Kidney (tissue), 14 donors: ENCODE data around the gene ZFAND3. TPM values are rescaled to one million over a fixed set of nuclear protein-coding genes. Genes with fewer than 3 reads are reported as not detected.

Experiments
- DNase-seq, 5 donors: peaks; one replicate each; pipeline ENCODE4 v3.0.0-alpha.2; 2013 to 2020
- FAIRE-seq: peaks from 2 replicates; lab custom pipeline; 2012; peaks lifted over from hg19 to GRCh38; lab: Jason Lieb, UNC
- H3K27ac ChIP-seq, 2 donors: one replicate each; pipeline ENCODE4 v1.7.0; 2013; ENCODE audit warnings: low read depth in 2 of 2, low read length in 2 of 2, inconsistent platforms in 1 of 2
- H3K27me3 ChIP-seq: one replicate; pipeline ENCODE4 v1.7.1; 2013; ENCODE audit warnings: low read length, inconsistent platforms; ENCODE audit not compliant: control insufficient read depth, insufficient read depth
- H3K36me3 ChIP-seq, 3 donors: one replicate each; pipeline versions ENCODE4 v1.7.0 to v1.7.1; 2013; ENCODE audit warnings: low read length in 3 of 3, control low read depth in 1 of 3, inconsistent platforms in 1 of 3; ENCODE audit not compliant: insufficient read depth in 3 of 3, control insufficient read depth in 2 of 3
- H3K4me1 ChIP-seq, 3 donors: one replicate each; pipeline versions ENCODE4 v1.7.0 to v1.7.1; 2013; ENCODE audit warnings: low read length in 3 of 3, inconsistent platforms in 1 of 3, low read depth in 1 of 3; ENCODE audit not compliant: control insufficient read depth in 2 of 3, insufficient read depth in 2 of 3
- H3K4me3 ChIP-seq, 3 donors: one replicate each; pipeline versions ENCODE4 v1.7.0 to v1.8.1; 2013; ENCODE audit warnings: low read length in 3 of 3, control low read depth in 1 of 3, inconsistent platforms in 1 of 3
- H3K9ac ChIP-seq, 3 donors: one replicate each; pipeline versions ENCODE4 v1.7.0 to v1.7.1; 2013; ENCODE audit warnings: low read length in 3 of 3, control low read depth in 1 of 3, inconsistent platforms in 1 of 3
- H3K9me3 ChIP-seq, 3 donors: one replicate each; pipeline versions ENCODE4 v1.7.0 to v1.7.1; 2013; ENCODE audit warnings: low read length in 3 of 3, control low read depth in 1 of 3, inconsistent platforms in 1 of 3; ENCODE audit not compliant: control insufficient read depth in 2 of 3, insufficient read depth in 1 of 3
- intact Hi-C: fragments of 100-400 bp; cut with DNase I; formaldehyde crosslinking; loops from one replicate; pipeline ENCODE4 v1.11.1; 2022
- polyA plus RNA-seq: library from polyadenylated mRNA; stranded (reverse); fragments of 350-450 nt; fragmentation: Illumina TruSeq; extraction: RNeasy Lipid Tissue Mini Kit (QIAGEN cat#74804); gene quantifications from one replicate; pipeline ENCODE4 v1.2.3, GENCODE V29; 2014; ENCODE audit warnings: low read depth, low replicate concordance; ENCODE audit not compliant: insufficient read depth
- total RNA-seq: library from RNA; stranded (reverse); fragmentation: NEBNext Ultra II Directional; extraction: Animal tissue kit (Norgen Biotek cat#: 25700); gene quantifications from one replicate; pipeline ENCODE4 v1.2.1, GENCODE V29; 2021
- TF ChIP-seq, protein P1 (sequence below): IDR thresholded peaks from 3 replicates; pipeline ENCODE4 v1.5.1; 2012; ENCODE audit warnings: mild to moderate bottlenecking, moderate library complexity, borderline replicate concordance; ENCODE audit not compliant: insufficient read depth; ENCODE audit errors: extremely low read depth
- donor health status: control.
- donor health status: control.
- donor health status: control.
- donor health status: control.
- donor health status: control.
- donor health status: DM: yes; HTN: yes; CAD: no.
- donor health status: Normal renal cell carcinoma (clear cell type).

ZFAND3 gene
- total and polyA plus RNA-seq, 2 donors from 2014 or later: 44.6 to 104 TPM

DNA sequence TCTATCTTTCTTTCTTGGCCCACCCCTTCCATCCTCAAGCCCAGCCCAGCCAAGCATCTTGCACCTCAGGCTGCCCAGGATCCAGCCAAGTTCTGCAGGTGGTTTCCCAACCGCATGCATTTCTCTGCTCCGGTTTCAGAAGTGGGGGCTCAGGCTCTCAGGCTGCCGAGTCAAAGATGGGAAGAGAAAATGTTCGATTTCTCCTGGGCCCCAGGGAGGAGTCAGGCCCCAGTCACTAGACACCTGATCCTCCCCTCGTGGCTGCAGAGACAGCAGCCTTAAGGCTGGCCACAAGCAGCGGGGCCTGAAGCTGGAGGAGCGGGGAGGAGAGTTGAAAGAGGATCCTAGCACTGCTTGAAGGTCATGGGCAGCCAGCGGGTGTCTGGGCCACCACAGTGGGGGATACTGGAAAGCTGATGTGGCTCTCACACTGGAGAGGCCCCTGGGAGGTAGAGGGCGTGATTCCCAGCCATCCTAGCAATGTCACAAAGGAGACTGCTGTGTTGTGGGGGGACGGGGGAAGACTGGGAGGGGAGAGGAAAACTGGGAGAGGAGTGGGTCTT is 42.2 kb upstream of the ZFAND3 start:
- no peak overlapping the region for H3K4me3 ChIP-seq
- H3K27me3 ChIP-seq: no peaks in the 10 kb centered on the region
- no peak overlapping the region for H3K9ac ChIP-seq
- H3K36me3 ChIP-seq: no peaks in the 10 kb centered on the region
- H3K27ac ChIP-seq: no peak overlapping the region
- TF ChIP-seq, protein P1, sequence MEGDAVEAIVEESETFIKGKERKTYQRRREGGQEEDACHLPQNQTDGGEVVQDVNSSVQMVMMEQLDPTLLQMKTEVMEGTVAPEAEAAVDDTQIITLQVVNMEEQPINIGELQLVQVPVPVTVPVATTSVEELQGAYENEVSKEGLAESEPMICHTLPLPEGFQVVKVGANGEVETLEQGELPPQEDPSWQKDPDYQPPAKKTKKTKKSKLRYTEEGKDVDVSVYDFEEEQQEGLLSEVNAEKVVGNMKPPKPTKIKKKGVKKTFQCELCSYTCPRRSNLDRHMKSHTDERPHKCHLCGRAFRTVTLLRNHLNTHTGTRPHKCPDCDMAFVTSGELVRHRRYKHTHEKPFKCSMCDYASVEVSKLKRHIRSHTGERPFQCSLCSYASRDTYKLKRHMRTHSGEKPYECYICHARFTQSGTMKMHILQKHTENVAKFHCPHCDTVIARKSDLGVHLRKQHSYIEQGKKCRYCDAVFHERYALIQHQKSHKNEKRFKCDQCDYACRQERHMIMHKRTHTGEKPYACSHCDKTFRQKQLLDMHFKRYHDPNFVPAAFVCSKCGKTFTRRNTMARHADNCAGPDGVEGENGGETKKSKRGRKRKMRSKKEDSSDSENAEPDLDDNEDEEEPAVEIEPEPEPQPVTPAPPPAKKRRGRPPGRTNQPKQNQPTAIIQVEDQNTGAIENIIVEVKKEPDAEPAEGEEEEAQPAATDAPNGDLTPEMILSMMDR: no peak
- no peaks in the 10 kb centered on the region for H3K9me3 ChIP-seq
- intact Hi-C loops: no loop called here
- H3K4me1 ChIP-seq: peaks cover 0 to 16% (median 9%) of the 10 kb centered on the region in 3 donors
- no peak for FAIRE-seq
- peak in 4 of 5 donors; percentile 77 to 83 (median 78) for DNase-seq

DNA sequence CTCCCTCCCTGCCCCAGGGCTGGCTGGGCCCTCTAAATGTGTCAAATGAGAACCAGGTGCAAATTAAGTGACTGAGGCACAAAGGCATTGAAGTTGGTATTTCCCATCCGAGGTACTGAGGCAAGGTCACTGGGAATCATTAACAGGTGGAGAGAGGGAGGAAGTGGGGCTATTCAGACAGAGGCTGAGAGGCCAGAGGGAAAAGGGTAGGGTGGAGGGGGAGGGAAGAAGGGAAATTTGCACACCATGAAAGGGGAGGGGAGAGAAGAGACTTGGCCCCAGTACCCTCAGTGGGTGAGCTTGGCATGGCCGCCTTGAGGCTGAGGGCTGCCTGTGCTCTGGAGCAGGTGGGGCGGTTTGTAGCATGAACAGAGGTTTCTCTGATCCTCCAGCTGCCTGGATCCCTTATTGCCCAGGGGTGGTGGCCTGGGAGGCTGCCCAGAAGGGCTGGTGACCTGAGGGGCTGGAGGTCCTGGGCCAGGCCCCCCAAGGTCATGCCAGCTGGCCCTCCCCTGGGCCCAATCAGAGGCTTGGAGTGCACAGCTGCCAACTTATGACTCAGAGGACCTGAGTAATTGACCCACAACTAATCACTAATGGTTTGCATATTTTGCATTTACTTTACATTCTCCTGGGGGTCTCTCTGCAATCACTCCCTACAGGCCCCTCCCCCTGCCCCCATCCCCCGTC is 40.3 kb upstream of the ZFAND3 start:
- DNase-seq: peak in 4 of 5 donors; percentile 50 to 64 (median 59)

DNA sequence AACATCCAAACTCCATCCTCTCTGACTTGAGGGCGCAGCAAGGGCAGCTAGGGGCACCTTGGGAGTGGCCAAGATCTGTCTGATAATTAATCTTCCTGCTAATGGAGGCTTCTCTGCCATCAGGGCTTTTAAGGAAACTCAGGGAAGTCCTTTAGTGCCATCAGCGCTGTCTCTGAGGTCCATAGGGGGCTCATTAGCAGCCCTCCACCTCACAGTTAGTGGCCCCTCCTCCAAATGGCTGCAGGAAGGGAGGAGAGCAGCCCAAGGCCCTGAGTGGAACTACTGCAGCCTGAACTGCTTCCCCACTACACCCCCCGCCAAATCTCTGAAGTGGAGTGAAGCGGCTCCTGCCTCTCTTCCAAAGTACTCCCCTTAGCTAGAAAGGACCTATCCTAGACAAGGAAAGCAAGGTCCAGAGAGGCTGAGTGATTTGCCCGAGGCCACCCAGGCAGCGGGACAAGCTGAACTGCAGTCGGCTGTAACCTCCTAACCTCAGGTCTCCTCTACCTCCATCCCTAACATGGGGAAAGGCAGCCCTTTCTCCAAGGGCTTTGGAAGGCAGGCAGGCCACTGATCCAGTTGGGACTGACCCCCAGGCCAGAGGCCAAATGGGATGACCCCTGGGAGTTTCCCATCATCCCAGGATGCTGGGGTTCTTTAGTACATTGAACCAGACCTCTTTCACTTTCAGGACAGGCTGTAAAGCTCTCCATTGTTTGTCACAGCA is 39.5 kb upstream of the ZFAND3 start:
- Histone ChIP-seq H3K4me1 (peaks cover 0 to 19% (median 19%) of the 10 kb centered on the region in 3 donors), H3K27me3 (no peaks in the 10 kb centered on the region), H3K9ac (no peak overlapping the region), H3K27ac (peak overlapping the region; percentile 11 to 34), H3K36me3 (no peaks in the 10 kb centered on the region), H3K4me3 (no peak overlapping the region), H3K9me3 (no peaks in the 10 kb centered on the region)
- peak in 3 of 5 donors; percentile 32 to 41 (median 38) for DNase-seq
- TF ChIP-seq, protein P1: no peak
- intact Hi-C loops: no loop called here
- FAIRE-seq: no peak

More for the DNA sequence above, 40.3 kb upstream of the ZFAND3 start:
- no peak overlapping the region for H3K9ac ChIP-seq
- H3K4me3 ChIP-seq: no peak overlapping the region
- no peak for FAIRE-seq
- no peaks in the 10 kb centered on the region for H3K36me3 ChIP-seq
- no peaks in the 10 kb centered on the region for H3K27me3 ChIP-seq
- H3K27ac ChIP-seq: peak overlapping the region; percentile 74 to 82
- TF ChIP-seq, protein P1: no peak
- H3K4me1 ChIP-seq: peaks cover 0 to 16% (median 14%) of the 10 kb centered on the region in 3 donors
- intact Hi-C loops: no loop called here
- H3K9me3 ChIP-seq: no peaks in the 10 kb centered on the region
